HL-60 (cell line): ENCODE data around the gene RERE.

Source experiments
- POLR2AphosphoS5 ChIP-seq: IDR thresholded peaks from 2 replicates; pipeline ENCODE4 v1.6.1; 2012; ENCODE audit warnings: low read depth
- TF ChIP-seq, protein P1 (sequence below): IDR thresholded peaks from one replicate; pipeline ENCODE4 v1.5.1; 2011; ENCODE audit warnings: low read length, control low read depth, inconsistent platforms; ENCODE audit not compliant: insufficient read depth

DNA sequence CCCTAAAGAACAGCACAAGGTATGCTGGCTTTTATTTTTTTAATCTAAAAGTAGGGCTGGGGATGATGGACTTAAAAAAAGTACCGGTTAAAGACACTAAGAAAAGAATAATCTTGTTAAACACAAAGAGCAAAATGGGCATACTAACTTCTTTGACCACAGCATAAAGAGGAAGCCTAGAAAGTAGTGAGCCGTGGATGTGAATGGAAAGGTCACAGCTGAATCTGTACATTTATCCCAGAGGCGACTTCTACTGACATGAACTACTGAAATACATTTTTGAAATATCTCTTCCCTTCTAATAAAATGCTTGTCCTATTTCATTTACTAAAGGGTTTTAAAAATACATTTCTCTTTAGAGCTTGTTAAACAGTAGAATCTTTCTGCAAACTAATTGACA is 358.8 kb downstream of the RERE start:
- TF ChIP-seq POLR2AphosphoS5: no peak
- TF ChIP-seq, protein P1, sequence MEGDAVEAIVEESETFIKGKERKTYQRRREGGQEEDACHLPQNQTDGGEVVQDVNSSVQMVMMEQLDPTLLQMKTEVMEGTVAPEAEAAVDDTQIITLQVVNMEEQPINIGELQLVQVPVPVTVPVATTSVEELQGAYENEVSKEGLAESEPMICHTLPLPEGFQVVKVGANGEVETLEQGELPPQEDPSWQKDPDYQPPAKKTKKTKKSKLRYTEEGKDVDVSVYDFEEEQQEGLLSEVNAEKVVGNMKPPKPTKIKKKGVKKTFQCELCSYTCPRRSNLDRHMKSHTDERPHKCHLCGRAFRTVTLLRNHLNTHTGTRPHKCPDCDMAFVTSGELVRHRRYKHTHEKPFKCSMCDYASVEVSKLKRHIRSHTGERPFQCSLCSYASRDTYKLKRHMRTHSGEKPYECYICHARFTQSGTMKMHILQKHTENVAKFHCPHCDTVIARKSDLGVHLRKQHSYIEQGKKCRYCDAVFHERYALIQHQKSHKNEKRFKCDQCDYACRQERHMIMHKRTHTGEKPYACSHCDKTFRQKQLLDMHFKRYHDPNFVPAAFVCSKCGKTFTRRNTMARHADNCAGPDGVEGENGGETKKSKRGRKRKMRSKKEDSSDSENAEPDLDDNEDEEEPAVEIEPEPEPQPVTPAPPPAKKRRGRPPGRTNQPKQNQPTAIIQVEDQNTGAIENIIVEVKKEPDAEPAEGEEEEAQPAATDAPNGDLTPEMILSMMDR: no peak
